Measurements from ENCODE around the gene CCIN.
"Not testable (repeated sequence)": the region's sequence is repeated elsewhere in the genome, so short reads cannot be mapped to it uniquely, and the experiment has no call there.

The CCIN gene

DNA sequence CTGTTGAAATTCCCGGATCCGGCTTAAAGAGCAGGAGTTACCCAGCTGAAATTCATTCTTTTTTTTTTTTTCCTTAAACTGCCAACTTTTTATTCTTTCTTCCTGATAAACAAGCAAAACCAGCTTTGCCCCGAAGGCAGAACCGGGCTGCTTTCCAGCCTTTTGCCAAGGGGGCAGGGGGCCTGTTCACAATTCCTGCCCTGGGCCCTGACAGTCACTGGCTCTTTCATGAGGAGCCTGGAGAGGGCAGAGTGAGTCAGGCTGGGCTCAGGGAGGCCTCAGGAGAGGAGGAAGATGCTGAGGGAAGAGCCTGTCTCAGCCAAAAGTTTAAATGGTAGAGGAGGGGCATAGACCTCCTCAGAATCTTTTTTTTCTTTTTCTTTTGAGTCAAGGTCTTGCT, 27.9 kb upstream of the CCIN start:
- no peak for DNase-seq

DNA sequence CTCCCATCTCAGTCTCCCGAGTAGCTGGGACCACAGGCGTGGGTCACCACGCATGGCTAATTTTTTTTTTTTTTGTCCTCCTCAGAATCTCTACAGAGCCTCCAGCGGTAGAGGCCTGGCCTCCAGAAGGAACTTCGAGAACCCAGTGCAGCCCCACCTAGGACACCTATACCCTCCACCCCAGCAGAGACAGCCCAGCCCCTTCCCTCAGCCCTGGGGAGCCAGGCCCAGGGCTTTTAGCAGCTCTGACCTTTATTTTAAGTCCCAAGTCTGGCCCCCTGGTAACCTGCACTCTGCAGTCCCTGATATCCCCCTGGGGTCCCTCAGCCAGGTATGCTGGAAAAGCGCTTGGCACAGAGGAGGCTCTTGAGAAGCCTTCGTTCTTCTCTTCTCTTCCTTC, 27.4 kb upstream of the CCIN start:
- DNase-seq: no peak

DNA sequence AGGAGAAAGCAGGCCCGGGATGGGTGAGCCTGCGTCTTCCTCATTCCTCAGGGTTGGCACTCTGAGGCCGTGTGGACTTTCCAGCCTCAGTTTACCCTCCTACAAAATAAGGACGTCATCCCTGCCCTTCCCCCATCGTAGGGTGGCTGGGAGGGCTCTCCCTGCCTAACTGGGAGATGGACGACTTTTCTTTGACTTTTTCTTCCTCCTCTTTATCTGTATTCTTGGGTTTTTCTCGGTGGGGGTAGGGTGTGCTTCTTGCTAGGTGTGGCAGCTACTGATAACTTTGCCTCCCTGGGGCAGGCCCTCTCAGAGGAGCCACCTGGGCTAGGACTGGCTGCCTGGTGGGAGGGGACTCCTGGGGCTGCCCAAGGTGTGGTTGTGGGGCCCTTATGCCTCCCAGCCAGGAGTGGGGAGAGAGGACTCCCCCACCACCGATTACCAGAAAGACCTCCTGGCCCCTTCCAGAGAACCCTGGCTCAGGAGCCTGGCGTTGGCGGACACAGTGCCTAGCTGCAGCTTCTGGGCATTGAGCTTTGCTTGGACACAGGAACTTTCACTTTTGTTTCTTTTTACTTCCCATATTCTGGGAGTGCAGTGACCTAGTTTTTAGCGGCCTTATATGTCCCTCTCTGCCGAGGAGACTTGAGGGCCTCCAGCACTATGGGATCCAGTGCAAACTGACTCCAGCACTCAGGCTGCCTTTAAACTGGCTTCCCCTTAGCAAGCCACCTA, 26.5 kb upstream of the CCIN start:
- DNase-seq: no peak

DNA sequence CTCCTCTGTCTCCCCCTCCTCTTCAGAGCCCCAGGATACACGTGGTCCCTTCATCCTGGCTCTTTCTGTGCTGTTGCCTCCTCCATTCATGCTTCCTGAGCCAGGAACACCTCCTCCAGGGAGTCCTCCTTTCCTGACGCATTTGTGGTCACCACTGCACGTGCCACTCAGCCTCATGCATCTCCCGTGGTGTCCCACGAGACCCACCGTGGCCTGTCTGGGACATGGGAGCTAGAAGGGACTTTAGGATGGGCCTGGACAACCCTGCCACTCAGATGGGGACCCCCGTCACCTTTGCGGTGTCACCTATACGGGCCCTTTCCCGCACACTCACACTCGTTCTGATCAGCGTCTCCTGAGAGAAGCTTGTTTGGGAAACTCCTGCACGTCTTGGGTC, 25.9 kb upstream of the CCIN start:
- no peak for DNase-seq

DNA sequence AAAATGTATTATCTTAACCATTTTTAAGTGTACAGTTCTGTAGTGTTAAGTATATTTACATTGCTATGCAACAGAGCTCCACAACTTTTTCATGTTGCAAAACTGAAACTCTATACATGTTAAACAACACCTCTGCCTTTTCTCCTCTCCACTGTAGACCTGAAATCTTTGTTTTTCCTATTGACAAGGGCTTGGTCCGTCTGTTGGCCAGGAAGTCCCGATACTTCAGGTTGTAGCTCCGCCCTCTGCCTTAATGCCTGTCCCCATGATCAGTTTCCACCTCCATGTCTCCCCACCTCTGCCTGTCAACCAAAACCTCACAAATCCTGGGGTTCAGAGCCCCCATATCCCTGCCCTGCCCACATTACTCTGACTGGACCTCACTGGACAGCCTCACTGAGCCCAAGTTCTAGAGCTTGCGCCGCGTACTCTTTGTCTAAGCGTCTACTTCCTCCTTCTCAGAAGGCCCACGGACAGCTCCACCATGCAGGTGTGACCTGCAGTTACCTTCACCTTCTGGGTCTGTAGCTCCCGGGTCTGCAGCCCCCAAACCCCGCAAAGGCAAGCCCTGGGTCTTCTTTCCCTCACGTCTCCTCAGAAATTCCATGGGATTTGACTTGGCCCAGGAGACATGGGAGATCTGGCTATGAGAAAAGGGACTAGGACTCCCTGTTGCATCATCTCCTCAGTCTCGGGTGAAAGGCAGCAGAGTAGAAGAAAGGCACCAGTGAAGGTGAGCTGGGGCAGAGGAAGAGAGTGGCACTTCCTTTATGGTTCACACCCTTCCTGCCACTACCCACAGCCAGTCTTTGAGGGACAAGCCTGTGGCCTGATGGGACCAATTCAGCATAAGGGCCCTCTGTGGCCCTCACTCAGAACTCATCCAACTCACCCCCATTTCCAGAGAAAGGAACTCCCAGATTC, 24.6 kb upstream of the CCIN start:
- no peak for DNase-seq

DNA sequence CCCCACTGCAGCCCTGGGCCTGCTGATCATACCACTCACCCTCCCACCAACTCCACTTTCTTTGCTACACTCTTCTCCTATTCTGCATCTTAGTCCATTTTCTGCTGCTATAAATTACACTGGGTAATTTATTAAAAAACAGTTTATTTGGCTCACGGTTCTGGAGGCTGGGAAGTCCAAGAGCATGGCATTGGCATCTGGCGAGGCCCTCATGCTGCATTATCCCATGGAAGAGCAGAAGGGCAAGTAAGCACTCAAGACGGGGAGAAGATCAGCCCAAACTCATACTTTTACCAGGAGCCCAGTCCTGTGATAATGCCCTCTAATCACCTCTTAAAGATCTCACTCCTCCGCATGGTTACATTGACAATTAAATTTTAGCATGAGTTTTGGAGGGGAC, 23.2 kb upstream of the CCIN start:
- no peak for DNase-seq

DNA sequence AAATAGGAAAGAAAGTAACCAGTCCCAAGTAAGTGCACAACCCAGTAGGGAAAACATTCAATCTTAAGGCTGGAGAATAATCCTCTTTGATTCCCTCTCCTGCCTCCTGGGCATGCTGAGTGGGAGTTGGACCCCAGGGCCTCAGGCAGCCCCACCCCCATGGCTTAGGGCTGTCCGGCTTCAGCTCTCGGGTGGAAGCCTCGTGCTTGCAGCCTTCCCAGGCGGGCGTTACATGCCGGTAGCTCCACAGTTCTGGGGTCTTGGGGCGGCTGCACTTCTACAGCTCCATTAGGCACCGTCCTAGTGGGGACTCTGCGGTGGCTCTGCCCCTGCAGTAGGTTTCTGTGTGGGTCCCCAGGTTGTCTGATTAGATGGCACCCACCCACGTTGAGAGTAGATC, 22.5 kb upstream of the CCIN start:
- DNase-seq: no peak

DNA sequence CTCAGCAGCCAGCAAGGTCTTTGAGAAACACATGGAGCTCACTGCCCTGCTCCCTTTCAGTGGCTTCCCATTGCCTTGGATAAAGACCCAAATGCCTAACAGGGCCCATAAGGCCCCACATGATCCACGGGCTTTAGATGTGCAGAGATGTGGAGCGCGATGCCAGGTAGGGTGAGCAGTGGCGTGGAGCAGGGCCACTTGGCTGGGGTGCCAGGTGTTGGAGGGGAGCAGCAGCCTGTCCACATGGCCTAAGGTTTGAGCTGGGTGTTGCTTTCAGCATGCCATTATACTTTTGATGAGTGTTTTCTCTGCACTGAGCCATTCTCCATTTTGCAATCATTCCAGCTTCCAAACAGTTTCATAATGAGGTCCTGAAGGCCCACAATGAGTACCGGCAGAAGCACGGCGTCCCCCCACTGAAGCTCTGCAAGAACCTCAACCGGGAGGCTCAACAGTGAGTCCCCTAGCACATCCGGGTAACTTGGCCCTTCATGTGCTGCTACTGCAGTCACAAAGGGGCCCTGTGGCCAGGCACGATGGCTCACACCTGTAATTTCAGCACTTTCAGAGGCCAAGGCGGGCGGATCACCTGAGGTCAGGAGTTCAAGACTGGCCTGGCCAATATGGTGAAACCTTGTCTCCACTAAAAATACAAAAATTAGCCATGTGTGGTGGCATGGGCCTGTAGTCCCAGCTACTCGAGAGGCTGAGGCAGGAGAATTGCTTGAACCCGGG, 21.6 kb upstream of the CCIN start:
- no peak for DNase-seq

DNA sequence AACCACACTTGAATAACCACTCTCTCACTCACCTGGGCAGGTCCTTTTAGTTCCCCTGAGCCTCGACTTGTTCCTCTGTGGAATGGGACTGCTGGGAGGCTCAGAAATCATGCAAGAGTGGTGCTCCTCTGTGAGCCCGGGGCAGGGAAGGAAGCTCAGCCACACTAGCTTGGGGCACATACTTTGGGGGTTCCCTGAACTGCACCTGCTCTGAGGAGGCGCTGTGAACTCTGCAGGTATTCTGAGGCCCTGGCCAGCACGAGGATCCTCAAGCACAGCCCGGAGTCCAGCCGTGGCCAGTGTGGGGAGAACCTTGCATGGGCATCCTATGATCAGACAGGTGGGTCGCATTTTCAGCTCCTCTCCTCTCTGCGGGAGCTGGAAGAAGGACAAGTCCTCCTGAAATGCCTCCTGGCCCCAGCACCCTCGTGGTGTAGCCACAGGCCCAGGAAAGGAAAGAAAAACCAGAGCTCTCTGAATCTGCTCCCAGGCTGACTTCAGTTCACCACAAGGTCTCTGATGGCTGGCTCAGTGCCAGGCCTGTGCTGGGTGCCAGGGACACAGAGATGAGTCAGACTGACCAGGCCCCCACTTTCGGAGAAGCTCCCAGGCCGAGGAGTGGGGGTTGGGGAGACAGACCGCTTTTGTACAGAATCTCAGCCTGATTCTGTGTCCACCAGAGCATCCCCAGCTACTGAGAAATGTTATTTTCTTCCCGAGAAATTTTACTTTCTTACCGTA, 20.7 kb upstream of the CCIN start:
- DNase-seq: no peak

DNA sequence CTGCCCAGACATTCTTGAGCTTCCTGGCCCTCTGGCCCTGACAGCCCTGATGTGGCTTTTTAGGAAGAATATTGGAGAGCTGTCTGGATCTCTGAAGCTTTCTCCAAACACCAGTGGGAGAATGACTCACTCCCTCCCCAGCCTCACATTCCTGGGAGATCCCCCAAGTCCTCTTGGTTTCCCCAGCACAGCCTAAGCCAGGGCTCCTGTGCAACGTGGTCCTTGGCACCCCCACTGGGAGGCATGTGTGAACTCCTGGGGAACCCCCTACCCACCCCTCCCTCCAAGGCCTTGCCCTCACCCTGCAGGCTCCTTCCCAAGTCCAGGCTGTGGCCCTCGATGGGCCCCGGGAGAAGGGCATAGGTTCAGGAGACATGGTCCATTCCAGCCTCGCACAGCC, 20.0 kb upstream of the CCIN start:
- DNase-seq: no peak

DNA sequence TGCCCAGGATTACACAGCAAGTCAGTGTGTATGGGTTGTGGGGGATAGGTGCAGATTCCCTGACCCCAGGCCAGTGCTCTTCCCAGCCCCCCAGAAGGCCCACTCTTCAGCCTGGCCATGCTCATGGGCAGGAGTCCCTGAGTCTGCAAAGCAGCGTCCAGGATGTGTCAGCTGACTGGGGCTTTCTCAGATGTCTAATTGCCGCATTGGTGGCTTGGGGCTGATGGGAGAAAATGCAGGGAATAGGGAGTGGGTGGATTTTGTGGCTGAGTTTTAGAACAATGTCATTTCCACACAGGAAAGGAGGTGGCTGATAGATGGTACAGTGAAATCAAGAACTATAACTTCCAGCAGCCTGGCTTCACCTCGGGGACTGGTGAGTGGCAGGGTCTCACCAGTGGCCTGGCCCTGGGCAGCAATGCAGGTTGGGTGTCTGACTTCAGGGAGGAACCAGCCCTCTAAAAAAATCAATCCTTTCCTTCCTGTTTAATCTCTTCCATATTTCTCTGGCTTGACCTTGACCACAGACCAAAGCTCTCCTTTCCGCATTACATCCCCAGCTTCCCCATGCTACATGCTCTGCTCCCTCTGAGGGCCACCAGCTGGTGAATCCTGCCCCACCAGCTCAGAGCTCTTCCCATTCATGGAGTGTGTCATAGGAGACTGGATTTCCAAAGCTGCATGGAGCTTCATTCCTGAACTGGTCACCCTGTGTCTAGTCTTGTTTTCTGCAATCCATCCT, 18.4 kb upstream of the CCIN start:
- no peak for DNase-seq

DNA sequence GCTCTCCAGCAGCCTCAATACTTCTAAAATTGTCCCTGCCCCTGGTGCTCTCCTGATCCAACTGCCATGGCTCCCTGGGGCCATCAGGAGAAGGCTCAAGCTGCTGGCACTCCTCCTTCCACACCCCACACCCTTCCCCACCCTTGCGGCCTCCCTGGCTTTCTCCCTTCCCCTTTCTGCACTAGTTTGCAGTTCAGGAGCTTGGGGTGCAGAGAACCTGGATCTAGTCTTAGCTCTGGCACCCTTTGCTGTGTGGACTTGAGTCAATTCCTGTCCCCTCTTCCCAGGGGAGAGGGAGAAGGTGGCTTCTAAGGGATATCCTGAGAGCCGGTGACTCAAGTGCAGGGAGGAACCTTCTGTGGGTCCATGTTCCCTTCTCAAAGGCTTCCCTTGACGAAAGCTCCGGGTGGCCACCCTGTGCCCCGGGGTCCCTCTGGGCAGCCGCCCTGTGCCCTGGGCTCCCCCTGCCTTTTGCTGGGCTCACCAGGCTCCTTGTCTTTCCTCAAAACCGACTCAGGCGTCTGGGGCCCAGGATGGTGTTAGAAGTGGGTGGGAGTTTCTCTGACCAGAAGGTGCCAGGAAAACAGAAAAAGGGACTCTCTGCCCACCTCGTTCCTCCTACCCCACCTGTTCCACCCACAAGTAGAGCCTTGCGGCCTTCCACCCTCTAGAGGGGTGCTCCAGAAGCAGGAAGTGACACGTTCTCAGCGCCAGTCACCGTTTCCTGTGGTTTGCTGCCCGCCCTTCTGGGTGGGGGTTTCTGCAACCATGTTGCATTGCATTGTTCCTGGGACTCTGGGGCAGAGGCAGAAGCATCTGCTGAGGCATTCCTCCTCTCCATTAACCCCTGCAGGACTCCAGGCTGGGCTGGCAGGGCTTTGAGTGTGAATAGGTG, 17.6 kb upstream of the CCIN start:
- no peak for DNase-seq

DNA sequence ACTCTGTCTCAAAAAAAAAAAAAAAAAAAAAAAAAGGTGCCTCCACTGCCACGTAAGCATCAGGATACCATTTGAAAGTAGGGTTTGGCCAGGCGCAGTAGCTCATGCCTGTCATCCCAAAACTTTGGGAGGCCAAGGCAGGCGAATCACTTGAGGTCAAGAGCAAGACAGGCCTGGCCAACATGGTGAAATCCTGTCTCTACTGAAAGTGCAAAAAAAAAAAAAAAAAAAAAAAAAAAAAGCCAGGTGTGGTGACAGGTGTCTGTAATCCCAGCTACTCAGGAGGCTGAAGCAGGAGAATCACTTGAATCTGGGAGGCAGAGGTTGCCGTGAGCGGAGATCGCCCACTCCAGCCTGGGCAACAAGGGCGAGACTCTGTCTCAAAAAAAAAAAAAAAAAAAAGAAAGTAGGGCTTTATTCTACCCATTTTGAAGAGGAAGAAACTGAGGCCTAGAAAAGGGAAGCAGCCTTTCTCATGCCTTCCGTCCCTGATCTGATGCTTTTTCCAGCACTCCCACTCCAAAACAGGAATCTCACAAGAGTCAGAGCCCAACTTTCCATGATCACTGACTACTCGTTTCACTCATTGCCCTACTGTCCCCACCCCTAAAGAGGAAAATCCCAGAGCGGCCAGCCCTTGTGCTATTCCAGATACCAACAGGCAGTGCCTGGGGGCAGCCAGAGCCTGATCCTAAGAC, 16.3 kb upstream of the CCIN start:
- DNase-seq: no peak

DNA sequence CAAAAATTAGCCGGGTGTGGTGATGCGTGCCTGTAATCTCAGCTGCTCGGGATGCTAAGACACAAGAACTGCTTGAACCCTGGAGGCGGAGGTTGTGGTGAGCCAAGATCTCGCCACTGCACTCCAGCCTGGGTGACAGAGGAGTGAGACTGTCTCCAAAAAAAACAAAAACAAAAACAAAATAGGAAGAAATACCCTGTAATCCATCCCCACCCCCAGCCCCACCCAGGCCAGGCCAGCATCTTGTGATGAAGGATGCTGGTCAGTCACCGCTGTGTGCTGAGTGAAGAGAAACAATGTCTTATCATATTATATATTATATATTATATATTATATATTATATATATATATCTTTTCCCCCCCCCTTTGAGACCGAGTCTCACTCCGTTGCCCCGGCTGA, 15.4 kb upstream of the CCIN start:
- no peak for DNase-seq

DNA sequence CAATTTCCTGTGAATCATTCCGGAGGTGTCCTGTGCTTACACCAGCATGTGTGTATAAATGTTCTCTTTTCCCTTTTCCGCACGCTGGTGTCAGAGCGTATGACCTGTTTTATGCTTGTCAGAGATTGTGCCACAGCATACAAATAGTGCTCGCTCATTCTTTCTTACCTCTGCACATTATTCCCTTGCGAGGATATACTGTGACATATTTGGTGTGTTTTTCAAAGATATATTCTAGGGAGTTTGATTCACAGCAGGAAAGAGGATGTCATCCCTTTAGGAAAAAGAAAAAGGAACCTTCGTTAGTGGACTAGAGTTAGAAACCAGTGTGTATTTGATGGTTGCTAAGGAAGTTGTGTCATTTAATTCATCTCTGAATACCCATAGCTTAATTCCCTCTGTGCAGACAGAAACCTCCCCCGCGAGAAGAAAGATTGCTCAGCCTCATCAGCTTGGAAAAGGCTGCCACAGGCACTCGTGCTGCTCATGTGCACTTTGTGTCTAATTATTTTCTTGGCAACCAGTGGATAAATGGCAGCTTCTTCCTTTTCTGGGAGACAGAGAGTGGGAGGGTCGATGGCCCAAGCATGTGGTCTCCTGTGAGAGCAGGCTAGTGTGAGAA, 14.7 kb upstream of the CCIN start:
- DNase-seq: no peak

DNA sequence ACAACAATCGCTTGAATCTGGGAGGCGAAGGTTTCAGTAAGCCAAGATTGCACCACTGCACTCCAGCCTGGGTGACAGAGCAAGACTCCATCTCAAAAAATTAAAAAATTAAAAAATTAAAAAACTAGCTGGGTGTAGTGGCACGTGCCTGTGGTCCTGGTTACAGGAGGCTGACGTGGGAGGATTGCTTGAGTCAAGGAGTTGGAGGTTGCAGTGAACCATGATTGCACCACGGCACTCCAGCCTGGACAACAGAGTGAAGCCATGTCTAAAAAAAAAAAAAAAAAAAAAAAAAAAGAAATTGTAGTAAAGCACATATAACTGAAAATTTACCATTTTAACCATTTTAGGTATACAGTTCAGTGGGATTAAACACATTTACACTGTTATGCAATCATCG, 13.1 kb upstream of the CCIN start:
- no peak for DNase-seq

DNA sequence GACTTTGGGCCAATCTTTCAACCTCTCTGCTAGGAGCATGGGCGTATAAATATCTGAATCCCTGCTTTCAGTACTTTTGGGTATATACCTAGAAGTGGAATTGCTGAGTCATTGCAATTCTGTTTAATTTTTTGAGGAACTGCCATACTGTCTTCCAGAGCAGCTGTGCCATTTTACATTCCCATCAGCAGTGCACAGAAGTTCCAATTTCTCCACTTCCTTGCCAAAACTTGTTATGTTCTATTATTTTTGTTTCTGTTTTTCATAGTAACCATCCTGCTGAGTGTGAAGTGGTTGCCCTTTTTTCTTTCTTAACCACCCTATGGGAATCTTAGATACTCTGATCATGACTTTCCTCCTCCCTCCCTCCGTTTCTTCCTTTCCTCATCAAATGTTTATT, 11.1 kb upstream of the CCIN start:
- no peak for DNase-seq

DNA sequence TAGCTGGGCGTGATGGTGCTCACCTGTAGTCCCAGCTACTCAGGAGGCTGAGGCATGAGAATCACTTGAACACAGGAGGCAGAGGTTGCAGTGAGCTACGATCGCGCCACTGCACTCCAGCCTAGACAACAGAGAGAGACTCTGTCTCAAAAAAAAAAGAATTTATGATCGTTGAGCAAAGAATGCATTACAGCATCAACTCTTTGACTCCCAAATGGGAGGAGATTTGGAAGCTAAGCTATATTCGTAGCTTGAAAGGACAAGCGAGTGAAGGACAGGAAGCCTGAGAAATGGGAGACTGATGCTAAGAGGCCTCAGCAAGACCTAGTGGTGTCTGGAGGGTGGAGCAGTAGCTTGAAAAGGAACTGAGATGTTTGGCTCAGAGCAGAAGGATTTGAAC, 10.3 kb upstream of the CCIN start:
- no peak for DNase-seq

DNA sequence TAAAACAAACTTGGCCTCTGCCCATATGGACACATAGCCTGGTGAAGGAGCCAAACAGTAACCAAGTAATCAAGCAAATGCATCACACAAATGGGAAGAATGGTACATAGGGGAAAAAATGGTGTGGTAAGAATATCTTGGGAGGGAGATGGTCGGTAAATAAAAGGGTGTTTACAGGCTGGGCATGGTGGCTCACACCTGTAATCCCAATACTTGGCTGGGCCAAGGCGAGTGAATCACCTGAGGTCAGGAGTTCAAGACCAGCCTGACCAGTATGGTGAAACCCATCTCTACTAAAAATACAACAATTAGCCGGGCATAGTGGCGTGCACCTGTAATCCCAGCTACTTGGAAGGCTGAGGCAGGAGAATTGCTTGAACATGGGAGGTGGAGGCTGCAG, 9.7 kb upstream of the CCIN start:
- not testable (repeated sequence) for DNase-seq

DNA sequence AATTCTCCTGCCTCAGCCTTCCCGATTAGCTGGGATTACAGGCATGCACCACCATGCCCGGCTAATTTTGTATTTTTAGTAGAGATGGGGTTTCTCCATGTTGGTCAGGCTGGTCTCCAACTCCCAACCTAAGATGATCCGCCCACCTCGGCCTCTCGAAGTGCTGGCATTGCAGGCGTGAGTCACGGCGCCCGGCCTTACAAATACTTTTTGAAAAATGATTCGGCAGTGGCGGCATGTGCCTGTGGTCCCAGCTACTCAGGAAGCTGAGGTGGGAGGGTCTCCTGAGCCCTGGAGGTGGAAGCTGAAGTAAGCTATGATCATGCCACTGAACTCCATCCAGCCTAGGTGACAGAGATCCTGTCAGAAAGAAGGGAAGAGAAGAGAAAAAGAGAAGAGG, 9.1 kb upstream of the CCIN start:
- DNase-seq: not testable (repeated sequence)
